Stromal cell of bone marrow (primary cell): Measurements from ENCODE around the gene XXYLT1.

Experiments used
- DNase-seq: peaks from one replicate; pipeline ENCODE4 v3.0.0-alpha.2; 2012; ENCODE audit warnings: low read depth

Gene XXYLT1

DNA sequence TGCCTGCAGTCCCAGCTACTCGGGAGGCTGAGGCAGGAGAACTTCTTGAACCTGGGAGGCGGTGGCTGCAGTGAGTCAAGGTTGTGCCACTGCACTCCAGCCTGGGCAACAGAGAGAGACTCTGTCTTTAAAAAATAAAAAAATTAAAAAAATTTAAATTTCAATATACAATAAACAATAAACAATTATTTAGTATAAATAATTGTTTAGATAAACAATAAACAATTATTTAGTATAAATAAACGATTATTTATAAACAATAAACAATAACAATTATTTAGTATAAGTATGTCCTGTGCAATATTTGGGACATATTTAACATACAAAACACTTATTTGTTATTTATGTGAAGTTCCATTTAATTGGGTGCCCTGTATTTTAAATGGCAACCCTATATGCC lies 119.6 kb downstream of the XXYLT1 start:
- no peak for DNase-seq

DNA sequence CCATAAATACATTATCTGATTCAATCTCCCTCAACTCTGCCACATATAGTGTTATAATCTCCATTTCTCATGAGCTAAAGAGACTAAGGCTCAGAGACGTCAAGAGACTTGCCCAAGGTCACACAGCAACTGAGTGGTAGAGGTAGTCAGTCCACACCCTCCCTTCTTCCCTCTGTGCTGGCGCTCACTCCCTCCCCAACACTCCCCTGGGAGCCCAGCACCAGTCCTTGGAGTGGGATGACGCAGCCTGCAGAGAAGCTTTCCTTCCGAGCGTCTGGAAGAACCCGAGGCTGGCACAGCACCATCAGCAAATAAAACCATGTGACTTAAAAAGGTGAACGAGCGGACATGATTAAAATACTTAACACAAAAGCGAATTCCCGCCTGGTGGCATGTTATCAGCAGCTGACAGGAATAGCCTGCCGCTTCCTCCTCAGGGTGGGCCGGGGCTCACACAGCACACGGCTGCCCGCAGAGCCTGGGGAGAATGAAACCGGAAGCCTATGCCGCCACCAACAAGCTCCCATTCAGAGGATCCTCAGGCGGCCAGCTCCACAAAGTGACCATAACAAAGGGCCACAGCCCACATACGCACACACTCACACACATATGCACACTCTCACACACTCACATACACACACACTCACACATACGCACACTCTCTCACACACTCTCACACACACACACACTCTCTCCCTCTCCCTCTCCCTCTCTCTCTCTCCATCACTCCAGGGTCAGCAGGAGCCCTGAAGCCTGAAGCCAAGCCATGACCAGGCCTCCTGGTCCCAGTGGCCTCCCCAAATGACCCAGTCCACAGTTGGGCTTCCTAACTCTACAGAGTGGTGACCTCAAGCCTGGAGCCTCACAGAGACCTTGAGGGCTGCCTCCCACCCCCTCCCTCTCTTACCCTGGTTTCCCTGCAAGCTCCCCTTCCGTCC lies 120.5 kb downstream of the XXYLT1 start:
- peak; percentile 63 for DNase-seq

GRCh38 chr3:195149292-195150030 lies 121.5 kb downstream of the XXYLT1 start:
- DNase-seq = no peak

DNA sequence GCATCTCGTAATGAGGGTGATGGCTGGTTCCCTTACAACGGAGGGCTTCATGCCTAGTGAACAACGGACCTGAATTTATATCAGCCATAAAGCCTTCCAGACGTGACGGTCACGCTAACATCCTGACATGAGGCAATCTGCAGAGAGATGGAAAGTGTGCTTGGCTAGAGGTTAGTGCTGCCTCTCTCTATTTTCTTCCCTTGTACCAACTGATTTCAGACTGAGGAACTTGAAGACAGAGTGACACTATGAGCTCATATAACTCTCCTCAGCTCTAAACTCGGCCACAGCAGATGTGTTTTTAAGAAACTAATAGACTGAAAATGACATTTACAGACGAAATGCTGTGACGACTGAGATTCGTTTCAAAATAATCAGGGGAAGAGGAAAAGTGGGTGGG lies 122.4 kb downstream of the XXYLT1 start:
- DNase-seq = no peak

DNA sequence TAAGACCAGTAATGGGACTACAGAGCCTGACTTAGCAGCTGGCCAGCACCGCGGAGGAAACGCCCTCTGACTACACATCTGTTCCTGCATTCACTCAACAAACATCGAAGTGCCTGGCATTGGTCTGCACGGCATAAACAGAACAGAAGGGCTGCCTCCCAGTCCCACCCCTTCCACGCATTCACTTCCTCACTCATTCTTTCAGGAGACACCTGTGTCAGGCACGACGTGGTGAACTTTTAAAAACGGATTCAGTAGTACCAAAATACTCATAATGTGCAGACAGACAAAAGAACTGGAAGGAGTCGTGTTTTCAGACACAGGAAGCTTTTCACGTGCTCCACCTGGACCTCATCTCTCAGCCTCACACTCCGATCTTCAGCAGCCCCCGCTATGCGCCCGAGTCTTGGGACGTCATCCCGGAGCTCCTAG lies 123.3 kb downstream of the XXYLT1 start:
- no peak for DNase-seq

GRCh38 chr3:195146131-195146530 lies 124.8 kb downstream of the XXYLT1 start:
- DNase-seq = no peak

DNA sequence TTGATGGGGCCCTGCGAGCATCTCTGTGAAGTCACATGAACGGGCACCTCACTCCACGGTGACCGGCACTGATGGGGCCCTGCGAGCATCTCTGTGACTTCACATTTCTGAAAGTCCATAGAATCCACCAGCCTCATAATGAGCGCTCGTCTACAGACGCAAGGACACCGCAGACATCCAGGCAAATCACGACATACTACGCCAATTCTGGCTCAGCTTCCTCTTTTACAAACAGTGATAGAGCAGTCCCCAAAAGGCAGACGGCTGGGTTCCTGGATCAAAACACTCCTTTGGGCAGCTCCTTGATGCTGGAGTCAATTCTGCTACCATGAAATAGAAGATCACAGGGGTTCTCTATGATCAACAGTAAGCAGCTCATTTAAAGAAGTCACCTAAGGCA lies 125.4 kb downstream of the XXYLT1 start:
- DNase-seq = no peak

DNA sequence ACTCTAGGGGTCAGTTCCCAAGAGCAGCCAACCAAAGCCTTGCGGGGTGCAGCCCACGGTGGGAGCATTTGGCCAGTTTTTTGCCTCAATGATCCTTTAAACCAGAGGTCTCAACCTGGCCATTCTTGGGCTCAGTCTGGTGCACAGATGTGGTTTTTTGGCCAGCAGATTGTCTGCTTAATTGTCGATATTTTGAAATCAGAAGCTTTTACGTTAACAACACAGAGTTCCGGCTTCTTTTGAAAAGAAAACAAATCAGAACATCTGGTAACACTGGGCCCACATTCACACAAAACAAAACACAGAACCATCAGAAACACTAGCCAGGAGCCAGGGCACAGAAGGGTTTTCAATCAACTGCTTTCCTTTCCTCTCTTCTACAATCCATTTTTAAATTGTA lies 127.7 kb downstream of the XXYLT1 start:
- no peak for DNase-seq

DNA sequence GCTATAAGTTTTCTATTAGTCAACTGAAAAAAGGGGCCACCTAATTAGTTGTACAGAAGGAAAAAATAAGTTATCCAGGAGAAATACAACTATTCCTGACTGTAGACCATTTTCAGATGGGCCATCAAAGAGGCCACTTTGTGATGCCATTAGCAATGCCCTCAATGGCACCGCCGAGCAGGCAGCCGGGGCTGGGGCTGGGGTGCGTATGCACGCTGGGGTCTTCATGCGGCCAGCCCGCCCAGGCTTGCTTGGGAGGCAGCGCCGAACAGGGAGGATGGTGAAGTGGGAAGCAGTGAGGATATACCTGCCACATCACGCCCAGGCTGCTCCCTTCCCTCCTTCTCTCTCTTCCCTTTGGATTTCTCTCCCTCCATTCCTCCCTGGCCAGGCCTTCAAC lies 128.4 kb downstream of the XXYLT1 start:
- no peak for DNase-seq

DNA sequence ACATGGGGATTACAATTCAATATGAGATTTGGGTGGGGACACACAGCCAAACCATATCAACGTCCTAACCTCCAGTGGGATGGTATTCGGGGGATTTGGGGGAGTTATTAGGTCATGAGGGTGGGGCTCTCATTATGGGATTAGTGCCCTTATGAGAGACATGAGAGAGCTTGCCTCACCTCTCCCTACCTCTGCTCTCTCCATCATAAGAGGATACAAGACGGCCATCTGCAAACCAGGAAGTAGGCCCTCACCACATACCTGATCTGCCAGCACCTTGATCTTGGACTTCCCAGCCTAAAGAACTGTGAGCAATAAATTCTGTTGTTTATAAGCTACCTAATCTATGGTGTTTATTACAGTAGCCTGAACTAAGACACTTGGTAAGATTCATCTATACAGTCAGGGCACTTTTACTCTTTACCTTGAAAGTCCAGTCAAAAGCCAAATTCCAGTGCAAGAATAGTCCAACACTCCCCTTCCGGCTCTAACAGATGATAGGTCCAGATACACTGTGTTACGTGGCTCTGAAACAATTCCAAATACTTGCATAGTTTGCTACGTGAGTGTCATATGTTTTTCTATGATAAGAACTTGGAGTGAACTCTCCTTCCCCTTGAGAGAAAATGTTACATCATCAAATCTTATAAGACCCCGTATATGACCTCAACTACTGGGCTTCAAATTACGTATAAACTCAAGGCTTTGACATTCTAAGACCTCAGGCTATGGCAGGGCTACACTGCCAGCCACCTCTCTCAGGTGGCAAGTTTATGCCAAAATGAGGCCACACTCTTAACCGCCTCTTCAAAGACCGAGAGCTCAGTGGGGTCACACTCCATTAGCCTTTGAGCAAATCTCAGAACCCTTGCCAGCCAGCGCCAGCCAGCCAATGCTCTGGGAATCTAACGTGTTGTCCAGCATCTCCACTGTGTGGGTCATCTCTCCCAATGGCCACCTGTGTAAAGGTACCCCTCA lies 129.9 kb downstream of the XXYLT1 start:
- no peak for DNase-seq

GRCh38 chr3:195140410-195140809 lies 130.5 kb downstream of the XXYLT1 start:
- no peak for DNase-seq

DNA sequence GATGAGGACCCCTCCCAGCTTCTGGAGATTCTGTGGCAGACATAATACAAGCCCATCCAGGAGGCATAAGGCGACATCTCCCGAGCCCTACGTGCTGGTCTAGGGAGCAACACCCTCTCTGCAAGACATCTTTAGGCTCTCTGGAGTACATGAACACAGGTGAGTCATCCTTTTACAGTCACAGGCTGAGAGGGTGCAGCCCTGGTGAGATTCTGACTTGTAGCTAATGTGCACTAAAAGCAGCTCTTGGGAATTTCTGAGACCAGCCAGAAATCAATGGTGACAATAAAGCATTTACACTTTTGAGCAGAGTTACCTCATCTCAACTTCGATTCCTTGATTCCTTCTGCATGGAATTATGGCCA lies 131.1 kb downstream of the XXYLT1 start:
- DNase-seq = no peak

DNA sequence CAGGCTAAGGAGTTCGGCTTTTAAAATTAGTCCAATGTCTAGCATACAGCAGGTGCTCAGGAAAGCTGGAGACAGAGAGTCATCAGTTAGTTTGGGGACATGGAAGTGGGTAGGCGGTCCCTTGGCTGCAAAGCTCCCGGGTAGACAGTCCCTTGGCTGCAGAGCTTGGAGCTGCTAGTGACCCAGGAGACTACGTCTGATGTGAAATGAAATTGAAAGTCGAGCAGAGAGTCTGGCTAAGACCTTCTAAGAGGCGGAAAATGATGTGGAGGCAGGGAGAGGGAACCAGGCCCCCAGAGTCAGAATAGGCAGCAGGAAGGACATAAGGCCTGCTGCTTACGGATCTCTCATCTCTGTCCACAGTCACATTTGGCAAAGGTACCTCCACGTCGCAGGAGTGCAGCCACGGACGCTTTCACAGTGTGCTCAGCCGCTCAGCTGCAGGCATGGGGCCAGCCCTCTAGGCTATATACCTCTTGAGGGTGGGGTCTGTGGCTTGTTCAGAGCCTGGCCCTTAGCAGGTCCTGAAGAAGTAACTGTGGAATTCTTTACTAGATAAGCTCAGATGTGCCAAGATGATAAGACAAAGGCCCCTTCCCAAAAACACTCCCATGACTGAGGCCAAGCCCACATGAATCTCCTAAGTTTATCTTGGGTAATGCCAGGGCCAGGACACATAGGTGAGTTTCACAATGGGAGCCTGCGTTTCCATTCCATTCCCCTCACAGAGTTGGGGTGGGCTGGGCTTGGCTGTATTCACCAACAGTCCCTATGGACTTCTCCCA lies 131.7 kb downstream of the XXYLT1 start:
- no peak for DNase-seq

DNA sequence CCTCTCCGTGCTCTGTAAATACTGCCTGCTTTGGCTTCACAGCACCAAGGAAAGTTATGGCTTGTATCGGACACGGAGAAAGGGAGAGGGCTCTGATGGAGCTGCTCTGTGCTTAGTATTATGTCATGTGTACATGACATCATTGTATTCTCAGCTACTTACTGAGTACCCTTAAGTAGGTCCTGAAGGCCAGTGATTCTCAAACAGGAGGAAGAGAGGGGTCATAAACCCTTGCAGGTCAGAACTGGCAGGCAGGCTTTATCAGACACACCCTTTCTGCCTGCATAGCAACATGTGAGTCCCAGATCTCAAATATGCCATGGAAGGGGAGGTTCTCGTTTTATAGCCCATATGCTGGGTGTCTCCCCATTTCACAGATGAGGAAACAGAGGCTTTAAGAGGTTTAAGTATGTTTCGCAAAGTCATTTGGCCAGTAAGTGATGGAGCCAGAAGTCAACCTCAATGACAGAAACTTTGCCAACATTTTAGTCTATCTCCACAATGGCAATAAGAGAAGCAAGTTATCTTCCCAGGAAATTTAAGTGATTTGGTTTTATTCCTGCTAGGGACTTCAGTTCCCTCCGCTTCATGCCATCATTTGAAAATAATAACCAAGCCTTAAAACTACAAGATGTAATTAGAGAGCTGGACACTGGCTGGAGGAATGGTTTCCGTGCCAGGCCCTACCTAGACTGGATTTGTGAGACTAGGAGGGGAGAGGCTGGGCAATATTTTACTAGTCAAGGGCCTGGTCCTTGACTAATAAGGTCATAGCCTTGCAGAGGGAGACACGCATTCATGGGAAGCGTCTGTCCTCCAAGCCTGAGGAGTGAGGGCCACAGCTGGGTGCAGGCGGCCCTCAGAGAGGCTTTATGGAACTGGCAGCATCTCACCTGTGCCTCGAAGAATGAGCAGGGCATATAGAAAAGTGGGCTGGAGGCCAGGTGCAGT lies 133.0 kb downstream of the XXYLT1 start:
- DNase-seq = no peak

GRCh38 chr3:195135917-195136316 lies 135.0 kb downstream of the XXYLT1 start:
- DNase-seq = no peak

- DNase-seq = no peak
Observed at GRCh38 chr3:195134431-195134830, 136.5 kb downstream of the XXYLT1 start.

GRCh38 chr3:195133462-195133861 lies 137.5 kb downstream of the XXYLT1 start:
- peak; percentile 67 for DNase-seq

DNA sequence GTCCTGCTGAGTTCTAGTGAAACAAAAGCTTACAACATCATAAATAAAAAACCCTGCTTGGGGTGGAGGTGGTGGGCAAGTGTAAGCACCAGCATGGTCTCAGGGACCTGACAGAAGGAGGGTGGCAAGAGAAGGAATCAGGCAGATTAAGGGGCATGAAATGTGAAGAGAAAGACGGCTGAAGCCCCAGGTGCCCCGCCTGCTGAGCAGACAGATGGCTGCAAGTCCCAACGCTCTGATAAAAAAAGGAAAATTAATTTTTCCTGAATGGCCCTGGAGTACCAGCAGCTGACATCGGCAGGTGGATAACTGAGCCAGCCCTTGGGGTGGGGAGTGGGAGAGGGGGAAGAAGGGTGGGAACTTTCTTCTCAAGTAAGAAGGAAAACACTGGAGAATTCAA lies 137.9 kb downstream of the XXYLT1 start:
- DNase-seq = no peak

- no peak for DNase-seq
Observed at GRCh38 chr3:195131176-195131575, 139.8 kb downstream of the XXYLT1 start.
